GM21367 (cell line): Measurements from ENCODE around the gene KIAA0753.
"Not testable (repeated sequence)": the region's sequence is repeated elsewhere in the genome, so short reads cannot be mapped to it uniquely, and the experiment has no call there.

Experiments
- ATAC-seq: cut with Tn5 transposase; IDR thresholded peaks from one replicate; pipeline ENCODE4 v1.9.1; 2021; ENCODE audit not compliant: unreplicated experiment

The KIAA0753 gene

DNA sequence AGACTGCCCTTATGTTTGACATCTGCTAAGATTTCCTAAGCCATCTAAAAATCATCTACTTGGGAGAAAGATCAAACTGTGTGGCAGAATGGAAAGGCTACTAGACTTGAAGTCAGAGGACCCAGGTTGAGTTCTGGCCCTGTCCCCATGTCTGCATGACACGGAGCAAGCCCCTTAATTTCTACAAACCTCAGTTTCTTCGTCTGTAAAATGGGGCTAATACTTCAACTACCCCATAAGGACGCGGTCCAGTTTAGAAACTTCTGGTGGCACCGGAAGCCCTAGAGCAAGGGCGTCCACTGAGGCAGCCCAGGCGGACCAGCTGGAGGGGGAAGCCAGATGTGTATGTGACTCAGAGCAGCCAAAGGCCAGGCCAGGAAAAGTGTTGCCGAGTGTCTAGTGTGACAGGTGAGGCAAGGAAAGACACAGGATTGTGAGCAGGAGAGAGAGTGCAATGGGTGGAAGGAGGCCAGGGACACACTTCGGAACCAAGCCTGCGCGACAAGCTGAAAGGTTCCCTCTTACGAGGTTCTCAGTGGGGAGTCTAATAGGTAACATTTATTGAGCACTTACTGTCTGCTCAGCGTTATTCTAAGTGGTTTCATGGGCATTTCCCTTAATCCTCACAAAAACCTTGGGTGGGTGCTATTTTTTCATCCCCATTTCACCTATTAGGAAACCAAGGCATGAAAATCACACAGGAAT is 66.4 kb downstream of the KIAA0753 start:
- ATAC-seq: no peak

GRCh38 chr17:6573495-6573894 is 67.0 kb downstream of the KIAA0753 start:
- ATAC-seq: not testable (repeated sequence)

DNA sequence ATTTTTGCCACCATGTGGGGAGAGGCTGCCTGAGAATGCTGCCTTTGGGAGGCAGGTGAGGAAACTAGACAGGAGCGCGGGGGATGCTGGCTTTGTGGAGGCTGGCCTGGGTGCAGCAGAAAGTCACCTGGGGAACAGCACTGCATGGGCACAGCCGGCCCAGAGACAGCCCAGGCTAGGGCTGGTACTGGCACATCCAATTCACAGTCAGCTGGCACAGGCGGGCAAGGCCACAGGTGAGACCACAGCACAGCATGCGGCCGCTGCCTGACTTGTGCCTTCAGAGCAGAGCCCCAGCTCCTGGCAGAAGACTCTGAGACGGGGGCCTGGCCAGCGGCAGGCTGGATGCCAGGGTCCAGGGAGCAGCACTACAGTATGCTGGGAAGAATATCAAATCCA is 67.5 kb downstream of the KIAA0753 start:
- ATAC-seq: no peak

DNA sequence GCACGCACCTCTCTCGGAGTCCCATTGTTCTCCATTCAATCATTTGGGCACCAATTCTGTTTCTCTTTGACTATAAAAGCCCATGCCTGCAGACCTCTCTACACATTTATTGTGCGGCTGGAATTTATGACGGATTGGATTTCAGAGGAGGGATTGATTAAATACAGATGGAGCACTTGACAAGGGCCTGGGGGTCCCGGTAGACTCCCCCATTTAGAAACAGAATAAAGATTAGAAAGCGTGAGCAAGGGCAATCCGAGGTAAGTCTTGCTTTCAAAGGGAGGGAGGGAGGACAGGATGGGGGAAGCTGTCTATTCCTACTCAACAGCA is 69.1 kb downstream of the KIAA0753 start:
- ATAC-seq: no peak

- no peak for ATAC-seq
Measured at GRCh38 chr17:6570731-6571451, 69.6 kb downstream of the KIAA0753 start.

DNA sequence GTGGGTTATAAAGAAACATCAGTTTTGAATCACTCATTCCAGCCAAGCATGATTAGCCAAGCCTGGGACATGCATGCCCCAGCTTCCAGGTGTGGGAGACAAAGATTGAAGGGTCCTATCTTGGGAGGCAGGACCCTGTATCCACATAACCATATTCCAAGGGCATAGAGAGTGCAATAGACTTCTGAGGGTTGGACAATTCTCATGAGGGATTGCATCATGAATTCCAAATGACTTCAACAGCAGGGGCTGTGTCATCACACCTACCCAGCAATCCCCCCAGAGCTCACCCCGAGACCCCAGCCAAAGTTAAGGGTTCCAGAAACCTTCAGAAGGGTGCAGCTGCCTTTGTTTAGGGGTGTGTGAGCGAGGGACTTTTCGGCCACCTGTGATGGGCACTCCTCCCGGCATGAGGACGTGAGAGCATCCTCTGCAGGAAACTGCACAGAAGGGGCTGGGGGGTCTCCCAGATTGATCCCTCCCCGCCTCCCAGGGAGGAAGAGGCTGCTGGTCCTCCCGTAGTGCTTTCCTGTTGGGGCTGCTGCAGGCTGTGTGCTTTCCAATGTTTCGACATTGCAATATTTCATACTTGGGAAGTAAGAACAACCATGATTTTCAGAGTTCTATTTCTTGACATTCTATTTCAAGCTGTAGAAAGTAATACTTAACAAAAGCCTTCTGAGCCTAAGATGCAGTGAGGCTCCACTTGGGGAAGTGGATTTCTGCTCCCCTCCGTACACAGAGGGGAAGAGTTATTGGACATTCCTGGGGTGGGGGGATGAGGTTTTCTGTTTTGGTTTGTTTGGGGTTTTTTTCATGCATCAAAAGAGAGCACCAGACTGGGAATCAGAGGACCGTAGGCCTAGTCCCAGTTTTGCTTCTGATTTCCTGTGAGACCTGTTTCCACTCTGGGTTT is 70.9 kb downstream of the KIAA0753 start:
- no peak for ATAC-seq

DNA sequence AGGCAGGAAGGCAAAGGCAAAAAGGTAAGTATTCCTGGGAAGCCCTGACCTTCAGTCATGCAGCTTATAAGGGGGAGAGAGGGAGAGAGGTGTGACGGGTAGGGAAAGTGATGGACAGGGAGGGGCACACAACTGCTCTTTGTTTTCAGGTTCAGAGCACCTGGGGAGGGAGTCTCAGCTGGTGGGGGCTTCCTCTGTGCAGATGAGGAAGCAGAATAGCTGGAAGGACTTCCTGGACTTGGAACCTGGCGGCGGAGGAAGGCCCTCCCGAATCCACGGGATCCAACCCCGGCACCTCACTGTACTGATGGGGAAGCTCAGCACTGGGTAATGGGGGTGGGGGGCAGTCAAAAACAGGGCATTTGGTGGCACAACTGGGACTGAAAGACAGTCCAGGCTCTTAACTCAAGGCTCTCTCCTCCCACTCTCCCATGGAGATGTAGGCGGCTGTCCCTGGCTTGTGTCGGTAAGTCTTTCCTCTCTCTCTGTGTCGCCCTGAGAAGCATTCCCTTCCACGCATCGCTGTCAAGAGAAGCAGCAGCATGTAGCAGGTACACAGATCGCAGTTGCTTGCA is 72.2 kb downstream of the KIAA0753 start:
- ATAC-seq: no peak

GRCh38 chr17:6567528-6568183 is 72.9 kb downstream of the KIAA0753 start:
- ATAC-seq: no peak

GRCh38 chr17:6561446-6561845 is 79.1 kb downstream of the KIAA0753 start:
- ATAC-seq: no peak

GRCh38 chr17:6560496-6560895 is 80.0 kb downstream of the KIAA0753 start:
- ATAC-seq: no peak

GRCh38 chr17:6559753-6560215 is 80.7 kb downstream of the KIAA0753 start:
- no peak for ATAC-seq

DNA sequence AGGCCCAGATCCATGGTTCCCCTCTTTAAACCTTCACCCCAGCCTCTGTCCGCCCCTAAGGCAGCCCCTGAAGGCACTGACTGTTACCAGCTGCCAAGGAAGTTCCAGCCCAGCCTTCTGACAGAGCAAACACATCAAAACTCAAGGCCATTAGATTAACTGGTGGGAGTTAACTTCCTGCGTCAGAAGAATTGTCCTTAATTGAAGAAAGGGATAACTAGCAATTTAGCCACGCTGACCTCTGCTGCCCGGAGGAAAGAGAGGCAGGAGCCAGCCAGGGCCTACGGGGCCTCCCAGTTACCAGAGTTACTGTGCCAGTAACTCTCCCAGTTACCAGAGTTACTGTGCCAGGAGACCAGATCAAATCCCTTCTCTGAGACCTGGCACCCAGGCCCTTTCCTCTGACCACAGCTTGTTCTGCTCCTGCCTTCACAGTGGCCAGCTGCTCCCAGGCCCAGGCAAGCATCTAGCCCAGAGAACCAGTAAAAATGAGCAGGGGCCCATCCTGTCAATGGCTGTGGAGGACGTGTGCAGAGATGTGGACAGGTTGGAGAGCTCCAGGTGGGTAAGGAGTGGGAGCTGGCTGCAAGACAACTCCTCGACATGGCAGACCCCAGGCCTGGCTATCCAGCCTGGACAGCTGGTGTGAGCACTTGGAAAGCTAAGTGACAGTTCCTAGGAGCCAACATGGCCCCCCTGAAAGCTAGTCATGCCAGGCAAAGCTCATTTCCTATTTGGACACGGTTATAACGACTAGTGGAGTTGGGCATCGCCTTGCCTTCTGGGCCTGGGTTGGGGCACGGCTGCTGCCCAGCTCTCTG is 81.4 kb downstream of the KIAA0753 start:
- ATAC-seq: no peak

GRCh38 chr17:6558276-6558675 is 82.2 kb downstream of the KIAA0753 start:
- ATAC-seq: no peak

GRCh38 chr17:6557040-6557438 is 83.5 kb downstream of the KIAA0753 start:
- no peak for ATAC-seq

DNA sequence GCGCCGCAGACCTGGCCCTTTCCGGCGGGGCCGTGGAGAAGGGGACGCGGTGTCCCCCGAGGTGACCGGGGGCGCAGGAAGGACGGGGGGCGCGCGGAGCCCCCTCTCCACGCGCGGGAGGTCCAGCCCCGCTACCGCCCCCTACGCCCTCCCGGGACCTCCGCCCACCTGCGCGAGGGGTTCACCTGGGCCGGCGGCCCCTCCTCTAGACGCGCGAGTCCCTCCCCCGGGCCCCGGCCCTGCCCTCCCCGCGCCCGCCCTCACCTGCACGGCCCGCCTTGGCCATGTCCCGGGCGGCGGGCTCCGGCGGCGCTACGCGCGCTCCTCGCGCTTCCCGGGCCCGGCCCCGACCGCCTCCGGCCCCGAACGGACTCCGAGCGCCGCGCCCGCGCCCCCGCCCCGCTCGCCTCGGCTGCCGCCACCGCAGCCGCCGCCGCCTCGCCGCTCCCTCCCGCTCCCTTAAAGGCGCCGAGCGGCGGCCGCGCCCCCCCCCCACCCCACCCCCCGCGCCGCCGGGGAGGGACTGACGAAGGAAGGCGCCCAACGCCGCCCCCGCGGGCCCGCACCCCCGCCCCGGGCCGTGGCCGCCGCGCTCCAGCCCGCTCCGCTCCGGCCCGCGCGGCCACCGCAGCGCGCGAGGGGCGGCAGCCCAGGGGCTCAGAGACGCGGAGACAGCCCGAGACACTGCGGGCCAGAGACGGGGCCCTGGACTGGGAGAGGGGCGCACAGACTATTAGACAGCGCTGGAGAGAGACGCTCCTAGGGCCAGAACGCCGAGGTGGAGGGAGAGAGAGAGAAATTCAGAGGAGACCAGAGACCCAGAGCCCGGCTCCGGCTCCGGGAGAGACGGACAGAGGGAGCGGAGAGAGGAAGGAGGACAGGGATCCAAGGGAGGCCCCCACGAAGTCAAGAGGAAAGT is 84.1 kb downstream of the KIAA0753 start, which contains the start of gene PITPNM3:
Gene PITPNM3, minus strand, starts transcription at position 435 of the 919 bp plus-strand sequence. Its CDS starts 149 bp downstream, at position 286.
- no peak for ATAC-seq

DNA sequence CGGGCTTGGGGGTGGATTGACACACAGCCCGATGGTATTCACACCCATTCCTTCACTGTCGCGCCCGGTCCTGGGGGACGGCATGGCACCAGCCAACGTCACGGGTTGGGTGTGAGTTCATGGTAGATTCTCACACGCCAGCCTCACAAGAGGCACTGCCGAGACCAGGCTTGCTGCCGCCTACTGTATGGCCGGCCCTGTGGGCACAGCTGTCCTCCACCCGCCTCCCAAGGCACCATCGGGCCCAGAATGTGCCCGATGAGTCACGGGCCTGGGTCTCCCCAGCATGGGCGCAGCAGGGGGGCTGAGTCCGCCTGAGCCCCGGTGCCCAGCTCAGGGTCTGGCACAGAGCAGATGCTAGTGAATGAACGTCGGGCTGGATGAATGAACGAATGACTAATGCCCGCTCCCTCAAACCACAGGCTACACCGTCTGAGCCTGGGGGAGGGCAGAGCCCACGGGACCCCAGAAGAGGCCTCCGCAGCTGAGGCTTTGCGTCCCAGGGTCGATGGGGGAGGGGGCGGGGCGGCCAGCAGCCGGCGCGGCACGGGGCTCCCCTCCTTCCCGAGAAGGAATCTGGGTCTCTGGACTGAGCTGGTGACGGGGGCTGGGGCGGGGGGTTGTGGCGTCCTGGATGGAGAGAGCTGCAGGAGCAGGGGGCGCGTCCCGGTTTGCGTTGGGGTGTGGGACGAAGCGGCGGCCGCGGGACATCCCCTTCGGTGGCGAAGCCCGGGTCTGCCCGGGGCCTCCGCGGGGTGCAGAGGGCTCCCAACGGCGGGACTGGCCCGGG is 85.0 kb downstream of the KIAA0753 start:
- ATAC-seq: no peak

- no peak for ATAC-seq
Measured at GRCh38 chr17:6554871-6555330, 85.6 kb downstream of the KIAA0753 start.

DNA sequence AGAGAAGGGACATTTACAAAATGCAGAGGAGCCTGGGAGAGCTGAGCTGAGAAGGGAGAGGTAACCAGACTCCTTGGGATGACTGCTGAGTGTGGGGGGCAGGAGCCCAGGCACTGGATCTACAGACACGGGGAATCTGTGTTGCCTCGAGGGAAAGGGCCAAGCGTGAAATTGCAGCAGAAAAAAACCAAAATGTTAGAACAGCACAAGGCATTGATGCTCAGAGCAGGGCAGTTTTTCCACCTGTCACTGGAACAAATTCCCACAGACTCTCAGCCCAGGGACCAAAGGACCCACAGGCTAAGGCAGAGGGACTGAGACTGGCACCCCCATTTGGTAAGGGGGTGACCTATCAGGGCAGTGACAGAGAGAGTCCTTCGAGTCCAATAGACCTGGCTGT is 86.2 kb downstream of the KIAA0753 start:
- no peak for ATAC-seq
